Measurements from ENCODE around the gene SLC9A8. TPM values are rescaled to one million over a fixed set of nuclear protein-coding genes. Genes with fewer than 3 reads are reported as not detected.
A peak's percentile ranks its signal among the peaks of the same experiment; 100 is the strongest.

SLC9A8 gene
- total RNA-seq, 1 donor from 2014 or later = 6.2 TPM

DNA sequence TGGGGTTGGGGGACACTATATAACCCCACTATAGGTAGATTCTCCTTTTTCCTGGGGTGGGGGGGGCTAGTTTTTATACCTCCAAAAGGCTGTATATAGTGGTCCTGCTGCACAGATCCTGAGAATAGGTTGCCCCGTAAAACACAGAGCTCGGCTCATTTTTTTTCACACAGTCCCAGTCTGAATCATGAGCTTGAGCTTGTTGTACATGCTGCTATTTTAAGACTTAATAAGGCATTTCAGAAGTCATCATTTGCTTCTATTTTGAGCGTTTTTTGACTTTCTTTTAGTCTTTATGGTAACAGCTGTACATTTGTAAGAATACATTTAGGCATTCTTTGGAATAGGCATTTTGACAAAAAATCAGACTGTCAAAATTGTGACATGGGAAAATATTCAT lies 30.5 kb downstream of the SLC9A8 start:
- FAIRE-seq (no peak), DNase-seq (ENCODE audit: low read depth) (no peak)
- Mint-ChIP-seq H3K4me3 (ENCODE audit: unreplicated experiment) (no peak overlapping the region), H3K4me1 (ENCODE audit: low read depth, unreplicated experiment) (peaks cover 1% of the 10 kb centered on the region), H3K36me3 (ENCODE audit: low read depth, unreplicated experiment) (peaks cover 10% of the 10 kb centered on the region), H3K27ac (ENCODE audit: unreplicated experiment) (no peak overlapping the region), H3K27me3 (ENCODE audit: low read depth, unreplicated experiment) (no peaks in the 10 kb centered on the region), H3K9me3 (ENCODE audit: unreplicated experiment) (no peaks in the 10 kb centered on the region)
- H3K4me2 ChIP-seq (ENCODE audit: low read length) = no peak overlapping the region
- H3K27ac ChIP-seq (ENCODE audit: low read depth, low read length) = no peak overlapping the region
- no peaks in the 10 kb centered on the region for H3K4me1 ChIP-seq (ENCODE audit: insufficient read depth, low read length)
- no peaks in the 10 kb centered on the region for H3K27me3 ChIP-seq (ENCODE audit: insufficient read depth, low read length)
- H3K9ac ChIP-seq (ENCODE audit: low read length) = no peak overlapping the region
- no peak overlapping the region for H3K4me3 ChIP-seq (ENCODE audit: insufficient read depth, low read depth, low read length)
- H3K36me3 ChIP-seq (ENCODE audit: insufficient read depth, low read length) = peaks cover 5% of the 10 kb centered on the region
- H4K20me1 ChIP-seq (ENCODE audit: insufficient read depth, low read length) = no peaks in the 10 kb centered on the region
- no peaks in the 10 kb centered on the region for H3K79me2 ChIP-seq (ENCODE audit: insufficient read depth, low read length)
- H2AFZ ChIP-seq (ENCODE audit: low read depth, low read length) = no peak overlapping the region
- H3K9me3 ChIP-seq (ENCODE audit: insufficient read depth, low read depth, low read length) = no peaks in the 10 kb centered on the region
- TF ChIP-seq EZH2 (IDR thresholded peaks at IDR 0.05; ENCODE audit: insufficient read depth, low read length) = no peak
- TF ChIP-seq, protein P1, sequence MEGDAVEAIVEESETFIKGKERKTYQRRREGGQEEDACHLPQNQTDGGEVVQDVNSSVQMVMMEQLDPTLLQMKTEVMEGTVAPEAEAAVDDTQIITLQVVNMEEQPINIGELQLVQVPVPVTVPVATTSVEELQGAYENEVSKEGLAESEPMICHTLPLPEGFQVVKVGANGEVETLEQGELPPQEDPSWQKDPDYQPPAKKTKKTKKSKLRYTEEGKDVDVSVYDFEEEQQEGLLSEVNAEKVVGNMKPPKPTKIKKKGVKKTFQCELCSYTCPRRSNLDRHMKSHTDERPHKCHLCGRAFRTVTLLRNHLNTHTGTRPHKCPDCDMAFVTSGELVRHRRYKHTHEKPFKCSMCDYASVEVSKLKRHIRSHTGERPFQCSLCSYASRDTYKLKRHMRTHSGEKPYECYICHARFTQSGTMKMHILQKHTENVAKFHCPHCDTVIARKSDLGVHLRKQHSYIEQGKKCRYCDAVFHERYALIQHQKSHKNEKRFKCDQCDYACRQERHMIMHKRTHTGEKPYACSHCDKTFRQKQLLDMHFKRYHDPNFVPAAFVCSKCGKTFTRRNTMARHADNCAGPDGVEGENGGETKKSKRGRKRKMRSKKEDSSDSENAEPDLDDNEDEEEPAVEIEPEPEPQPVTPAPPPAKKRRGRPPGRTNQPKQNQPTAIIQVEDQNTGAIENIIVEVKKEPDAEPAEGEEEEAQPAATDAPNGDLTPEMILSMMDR (IDR thresholded peaks at IDR 0.05; ENCODE audit: insufficient read depth, low read depth, low read length) = no peak

DNA sequence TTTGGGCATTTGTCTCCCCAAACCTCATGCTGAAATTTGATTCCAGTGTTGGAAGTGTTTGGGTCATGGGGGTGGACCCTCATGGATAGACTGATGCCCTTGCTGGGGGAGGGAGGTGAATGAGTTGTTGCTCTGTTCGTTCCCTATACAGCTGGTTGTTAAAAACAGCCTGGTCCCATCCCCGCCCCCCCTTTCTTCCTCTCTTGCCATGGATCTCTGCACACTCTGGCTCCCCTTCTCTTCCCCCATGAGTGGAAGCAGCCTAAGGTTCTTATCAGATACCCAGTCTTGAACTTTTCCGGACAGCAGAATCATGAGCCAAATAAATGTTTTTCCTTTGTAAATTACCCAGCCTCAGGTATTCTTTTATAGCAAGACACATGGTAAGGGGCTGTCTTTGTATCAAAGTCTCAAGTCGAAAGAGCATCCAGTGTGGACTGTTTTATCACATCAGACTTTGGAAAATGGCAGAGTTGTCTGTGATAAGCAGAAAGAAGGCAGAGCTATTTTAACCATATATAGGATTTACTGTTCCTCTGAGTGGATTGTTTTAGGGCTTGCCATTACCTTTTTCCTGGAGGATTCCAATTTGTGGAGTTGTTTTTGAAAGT lies 31.2 kb downstream of the SLC9A8 start:
- Mint-ChIP-seq H3K4me3 (ENCODE audit: unreplicated experiment) (no peak overlapping the region), H3K36me3 (ENCODE audit: low read depth, unreplicated experiment) (peaks cover 12% of the 10 kb centered on the region), H3K27ac (ENCODE audit: unreplicated experiment) (no peak overlapping the region), H3K9me3 (ENCODE audit: unreplicated experiment) (no peaks in the 10 kb centered on the region), H3K4me1 (ENCODE audit: low read depth, unreplicated experiment) (peaks cover 1% of the 10 kb centered on the region), H3K27me3 (ENCODE audit: low read depth, unreplicated experiment) (no peaks in the 10 kb centered on the region)
- no peak for FAIRE-seq
- no peaks in the 10 kb centered on the region for H3K9me3 ChIP-seq (ENCODE audit: insufficient read depth, low read depth, low read length)
- no peak overlapping the region for H3K27ac ChIP-seq (ENCODE audit: low read depth, low read length)
- no peaks in the 10 kb centered on the region for H3K79me2 ChIP-seq (ENCODE audit: insufficient read depth, low read length)
- no peak for DNase-seq (ENCODE audit: low read depth)
- H2AFZ ChIP-seq (ENCODE audit: low read depth, low read length) = no peak overlapping the region
- TF ChIP-seq, protein P1 (IDR thresholded peaks at IDR 0.05; ENCODE audit: insufficient read depth, low read depth, low read length) = no peak
- no peak for TF ChIP-seq EZH2 (IDR thresholded peaks at IDR 0.05; ENCODE audit: insufficient read depth, low read length)
- no peak overlapping the region for H3K4me3 ChIP-seq (ENCODE audit: insufficient read depth, low read depth, low read length)
- H3K4me2 ChIP-seq (ENCODE audit: low read length) = no peak overlapping the region
- no peak overlapping the region for H3K9ac ChIP-seq (ENCODE audit: low read length)
- peaks cover 5% of the 10 kb centered on the region for H3K36me3 ChIP-seq (ENCODE audit: insufficient read depth, low read length)
- no peaks in the 10 kb centered on the region for H3K4me1 ChIP-seq (ENCODE audit: insufficient read depth, low read length)
- no peaks in the 10 kb centered on the region for H3K27me3 ChIP-seq (ENCODE audit: insufficient read depth, low read length)
- H4K20me1 ChIP-seq (ENCODE audit: insufficient read depth, low read length) = no peaks in the 10 kb centered on the region

DNA sequence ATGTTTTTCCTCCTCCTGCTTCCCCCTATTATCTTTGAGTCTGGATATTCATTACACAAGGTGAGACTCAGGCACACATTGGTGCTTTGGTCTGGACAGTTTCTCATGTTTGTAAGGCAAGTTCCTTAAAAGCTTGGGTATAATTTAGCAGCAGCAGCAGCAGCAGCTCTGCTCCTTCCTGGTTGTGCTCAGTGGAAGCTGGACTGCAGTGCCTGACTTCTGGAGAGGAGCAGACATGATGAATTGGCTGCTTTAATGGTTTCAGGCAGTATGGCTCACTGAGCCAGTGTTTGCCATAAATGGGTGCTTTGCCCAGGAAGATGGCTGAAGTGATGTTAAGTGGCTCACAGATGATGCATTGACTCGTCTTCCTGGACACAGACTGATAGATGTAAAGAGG lies 32.4 kb downstream of the SLC9A8 start:
- H3K36me3 ChIP-seq (ENCODE audit: insufficient read depth, low read length) = peaks cover 7% of the 10 kb centered on the region
- no peak overlapping the region for H3K4me2 ChIP-seq (ENCODE audit: low read length)
- H3K27me3 Mint-ChIP-seq (ENCODE audit: low read depth, unreplicated experiment) = no peaks in the 10 kb centered on the region
- H3K27ac ChIP-seq (ENCODE audit: low read depth, low read length) = no peak overlapping the region
- no peaks in the 10 kb centered on the region for H3K27me3 ChIP-seq (ENCODE audit: insufficient read depth, low read length)
- no peak overlapping the region for H3K4me3 ChIP-seq (ENCODE audit: insufficient read depth, low read depth, low read length)
- peaks cover 3% of the 10 kb centered on the region for H3K4me1 Mint-ChIP-seq (ENCODE audit: low read depth, unreplicated experiment)
- H3K4me1 ChIP-seq (ENCODE audit: insufficient read depth, low read length) = no peaks in the 10 kb centered on the region
- no peaks in the 10 kb centered on the region for H3K9me3 Mint-ChIP-seq (ENCODE audit: unreplicated experiment)
- FAIRE-seq = no peak
- H3K9ac ChIP-seq (ENCODE audit: low read length) = no peak overlapping the region
- no peak overlapping the region for H3K4me3 Mint-ChIP-seq (ENCODE audit: unreplicated experiment)
- H3K9me3 ChIP-seq (ENCODE audit: insufficient read depth, low read depth, low read length) = no peaks in the 10 kb centered on the region
- peaks cover 11% of the 10 kb centered on the region for H3K36me3 Mint-ChIP-seq (ENCODE audit: low read depth, unreplicated experiment)
- peak overlapping the region; percentile 62 for H3K27ac Mint-ChIP-seq (ENCODE audit: unreplicated experiment)
- no peak overlapping the region for H2AFZ ChIP-seq (ENCODE audit: low read depth, low read length)
- H3K79me2 ChIP-seq (ENCODE audit: insufficient read depth, low read length) = no peaks in the 10 kb centered on the region
- DNase-seq (ENCODE audit: low read depth) = no peak
- TF ChIP-seq EZH2 (IDR thresholded peaks at IDR 0.05; ENCODE audit: insufficient read depth, low read length) = no peak
- TF ChIP-seq, protein P1 (IDR thresholded peaks at IDR 0.05; ENCODE audit: insufficient read depth, low read depth, low read length) = no peak
- H4K20me1 ChIP-seq (ENCODE audit: insufficient read depth, low read length) = no peaks in the 10 kb centered on the region

All from astrocyte (in vitro differentiated cells and primary cell).